ENCODE results near the gene FBXW7. TPM values are rescaled to one million over a fixed set of nuclear protein-coding genes. Genes with fewer than 3 reads are reported as not detected.

Gene FBXW7
- total and polyA plus RNA-seq, 2 of the 13 experiments (the other 11 are each of a cell fraction or from before 2014, with no cell fraction given) = 5.0 to 40.9 TPM

DNA sequence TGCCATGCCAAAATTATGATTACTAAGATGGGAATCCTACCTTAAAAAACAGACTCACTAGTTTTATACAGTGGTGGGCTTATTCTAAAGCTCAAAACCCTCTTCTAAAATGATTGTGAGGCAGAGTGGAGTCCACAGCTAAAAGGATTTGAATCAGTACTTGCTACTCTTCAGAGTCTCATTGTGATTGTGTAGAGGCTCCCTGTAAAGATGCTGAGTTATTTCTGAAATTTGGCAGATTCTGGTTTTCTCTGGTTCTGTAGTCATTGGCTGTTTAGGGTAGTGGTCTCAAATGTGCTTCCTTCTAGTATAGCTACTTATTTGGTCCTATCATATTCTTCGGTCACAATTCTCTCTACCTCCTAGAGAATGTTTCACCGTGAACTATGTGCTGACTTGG lies 104.1 kb downstream of the FBXW7 start:
- in situ Hi-C loops (cut with HindIII; ENCODE audit: extremely low pct_ligation_motif_present, low pct_unique_long_range_greater_than_20kb) (no loop called here), intact Hi-C loops (cut with micrococcal nuclease; ENCODE audit: unreplicated experiment) (no loop called here)
- ChIA-PET CTCF (ENCODE audit: low intra/inter-chr PET ratio, low total read pairs) (no interaction called here), POLR2A (no interaction called here)
- BruUV-seq (replicated peaks) = no TSS peak
- DNase-seq (ENCODE audit: low spot score) = no peak
- Histone ChIP-seq H3K27me3 (ENCODE audit: control insufficient read depth in 1 of 2, insufficient read depth in 2 of 2, low read length in 2 of 2) (no peaks in the 10 kb centered on the region), H3K36me3 (replicated peaks in 1 of 2; ENCODE audit: control insufficient read depth in 1 of 2, insufficient read depth in 2 of 2, low read length in 2 of 2) (no peaks in the 10 kb centered on the region; a peak in 1 of 5 replicates), H3K9me3 (ENCODE audit: low read length) (no peaks in the 10 kb centered on the region), H4K20me1 (ENCODE audit: insufficient read depth, low read length) (no peaks in the 10 kb centered on the region; the same call in 1 of the 2 replicates), H3K79me2 (ENCODE audit: insufficient read depth, low read length) (peaks cover 2% of the 10 kb centered on the region), H3K4me3 (replicated peaks in 1 of 3; ENCODE audit: insufficient read depth in 1 of 3, low read depth in 2 of 3, low read length in 3 of 3) (no peak overlapping the region), H2AFZ (ENCODE audit: low read length) (no peak overlapping the region), H3K4me2 (ENCODE audit: low read depth, low read length) (no peak overlapping the region), H3K27ac (ENCODE audit: extremely low read length, insufficient read depth, low read length) (no peak overlapping the region), H3K4me1 (ENCODE audit: insufficient read depth, low read length) (peaks cover 24% of the 10 kb centered on the region), H3K9ac (ENCODE audit: insufficient read depth, low read depth, low read length) (no peak overlapping the region)
- WGBS (ENCODE audit: low lambda C conversion rate) = 97% methylated on average over 2 of the region's 2 CpGs
- no peak for ATAC-seq
- FAIRE-seq = no peak
- TF ChIP-seq MBNL3 (CRISPR knock-in tag; conservative IDR thresholded peaks at IDR 0.05) = no peak
- TF ChIP-seq, protein P1, sequence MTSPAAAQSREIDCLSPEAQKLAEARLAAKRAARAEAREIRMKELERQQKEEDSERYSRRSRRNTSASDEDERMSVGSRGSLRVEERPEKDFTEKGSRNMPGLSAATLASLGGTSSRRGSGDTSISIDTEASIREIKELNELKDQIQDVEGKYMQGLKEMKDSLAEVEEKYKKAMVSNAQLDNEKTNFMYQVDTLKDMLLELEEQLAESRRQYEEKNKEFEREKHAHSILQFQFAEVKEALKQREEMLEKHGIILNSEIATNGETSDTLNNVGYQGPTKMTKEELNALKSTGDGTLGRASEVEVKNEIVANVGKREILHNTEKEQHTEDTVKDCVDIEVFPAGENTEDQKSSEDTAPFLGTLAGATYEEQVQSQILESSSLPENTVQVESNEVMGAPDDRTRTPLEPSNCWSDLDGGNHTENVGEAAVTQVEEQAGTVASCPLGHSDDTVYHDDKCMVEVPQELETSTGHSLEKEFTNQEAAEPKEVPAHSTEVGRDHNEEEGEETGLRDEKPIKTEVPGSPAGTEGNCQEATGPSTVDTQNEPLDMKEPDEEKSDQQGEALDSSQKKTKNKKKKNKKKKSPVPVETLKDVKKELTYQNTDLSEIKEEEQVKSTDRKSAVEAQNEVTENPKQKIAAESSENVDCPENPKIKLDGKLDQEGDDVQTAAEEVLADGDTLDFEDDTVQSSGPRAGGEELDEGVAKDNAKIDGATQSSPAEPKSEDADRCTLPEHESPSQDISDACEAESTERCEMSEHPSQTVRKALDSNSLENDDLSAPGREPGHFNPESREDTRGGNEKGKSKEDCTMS (CRISPR knock-in tag; conservative IDR thresholded peaks at IDR 0.05) = no peak
- TF ChIP-seq, protein P2, sequence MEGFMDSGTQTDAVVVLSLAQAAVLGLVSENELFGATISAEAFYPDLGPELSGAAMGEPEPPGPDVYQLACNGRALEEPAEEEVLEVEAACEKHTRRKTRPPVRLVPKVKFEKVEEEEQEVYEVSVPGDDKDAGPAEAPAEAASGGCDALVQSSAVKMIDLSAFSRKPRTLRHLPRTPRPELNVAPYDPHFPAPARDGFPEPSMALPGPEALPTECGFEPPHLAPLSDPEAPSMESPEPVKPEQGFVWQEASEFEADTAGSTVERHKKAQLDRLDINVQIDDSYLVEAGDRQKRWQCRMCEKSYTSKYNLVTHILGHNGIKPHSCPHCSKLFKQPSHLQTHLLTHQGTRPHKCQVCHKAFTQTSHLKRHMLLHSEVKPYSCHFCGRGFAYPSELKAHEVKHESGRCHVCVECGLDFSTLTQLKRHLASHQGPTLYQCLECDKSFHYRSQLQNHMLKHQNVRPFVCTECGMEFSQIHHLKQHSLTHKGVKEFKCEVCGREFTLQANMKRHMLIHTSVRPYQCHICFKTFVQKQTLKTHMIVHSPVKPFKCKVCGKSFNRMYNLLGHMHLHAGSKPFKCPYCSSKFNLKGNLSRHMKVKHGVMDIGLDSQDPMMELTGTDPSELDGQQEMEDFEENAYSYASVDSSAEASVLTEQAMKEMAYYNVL (CRISPR knock-in tag; IDR thresholded peaks at IDR 0.05; ENCODE audit: borderline replicate concordance) = no peak
- TF ChIP-seq ZNF670 (CRISPR knock-in tag; IDR thresholded peaks at IDR 0.05; ENCODE audit: borderline replicate concordance) = no peak
- no peak for TF ChIP-seq ZNF720 (CRISPR knock-in tag; IDR thresholded peaks at IDR 0.05)
- TF ChIP-seq, protein P3, sequence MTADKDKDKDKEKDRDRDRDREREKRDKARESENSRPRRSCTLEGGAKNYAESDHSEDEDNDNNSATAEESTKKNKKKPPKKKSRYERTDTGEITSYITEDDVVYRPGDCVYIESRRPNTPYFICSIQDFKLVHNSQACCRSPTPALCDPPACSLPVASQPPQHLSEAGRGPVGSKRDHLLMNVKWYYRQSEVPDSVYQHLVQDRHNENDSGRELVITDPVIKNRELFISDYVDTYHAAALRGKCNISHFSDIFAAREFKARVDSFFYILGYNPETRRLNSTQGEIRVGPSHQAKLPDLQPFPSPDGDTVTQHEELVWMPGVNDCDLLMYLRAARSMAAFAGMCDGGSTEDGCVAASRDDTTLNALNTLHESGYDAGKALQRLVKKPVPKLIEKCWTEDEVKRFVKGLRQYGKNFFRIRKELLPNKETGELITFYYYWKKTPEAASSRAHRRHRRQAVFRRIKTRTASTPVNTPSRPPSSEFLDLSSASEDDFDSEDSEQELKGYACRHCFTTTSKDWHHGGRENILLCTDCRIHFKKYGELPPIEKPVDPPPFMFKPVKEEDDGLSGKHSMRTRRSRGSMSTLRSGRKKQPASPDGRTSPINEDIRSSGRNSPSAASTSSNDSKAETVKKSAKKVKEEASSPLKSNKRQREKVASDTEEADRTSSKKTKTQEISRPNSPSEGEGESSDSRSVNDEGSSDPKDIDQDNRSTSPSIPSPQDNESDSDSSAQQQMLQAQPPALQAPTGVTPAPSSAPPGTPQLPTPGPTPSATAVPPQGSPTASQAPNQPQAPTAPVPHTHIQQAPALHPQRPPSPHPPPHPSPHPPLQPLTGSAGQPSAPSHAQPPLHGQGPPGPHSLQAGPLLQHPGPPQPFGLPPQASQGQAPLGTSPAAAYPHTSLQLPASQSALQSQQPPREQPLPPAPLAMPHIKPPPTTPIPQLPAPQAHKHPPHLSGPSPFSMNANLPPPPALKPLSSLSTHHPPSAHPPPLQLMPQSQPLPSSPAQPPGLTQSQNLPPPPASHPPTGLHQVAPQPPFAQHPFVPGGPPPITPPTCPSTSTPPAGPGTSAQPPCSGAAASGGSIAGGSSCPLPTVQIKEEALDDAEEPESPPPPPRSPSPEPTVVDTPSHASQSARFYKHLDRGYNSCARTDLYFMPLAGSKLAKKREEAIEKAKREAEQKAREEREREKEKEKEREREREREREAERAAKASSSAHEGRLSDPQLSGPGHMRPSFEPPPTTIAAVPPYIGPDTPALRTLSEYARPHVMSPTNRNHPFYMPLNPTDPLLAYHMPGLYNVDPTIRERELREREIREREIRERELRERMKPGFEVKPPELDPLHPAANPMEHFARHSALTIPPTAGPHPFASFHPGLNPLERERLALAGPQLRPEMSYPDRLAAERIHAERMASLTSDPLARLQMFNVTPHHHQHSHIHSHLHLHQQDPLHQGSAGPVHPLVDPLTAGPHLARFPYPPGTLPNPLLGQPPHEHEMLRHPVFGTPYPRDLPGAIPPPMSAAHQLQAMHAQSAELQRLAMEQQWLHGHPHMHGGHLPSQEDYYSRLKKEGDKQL (CRISPR knock-in tag; IDR thresholded peaks at IDR 0.05; ENCODE audit: low read depth) = no peak
- TF ChIP-seq TBX3 (IDR thresholded peaks at IDR 0.05; ENCODE audit: borderline replicate concordance) = no peak
- TF ChIP-seq, protein P4, sequence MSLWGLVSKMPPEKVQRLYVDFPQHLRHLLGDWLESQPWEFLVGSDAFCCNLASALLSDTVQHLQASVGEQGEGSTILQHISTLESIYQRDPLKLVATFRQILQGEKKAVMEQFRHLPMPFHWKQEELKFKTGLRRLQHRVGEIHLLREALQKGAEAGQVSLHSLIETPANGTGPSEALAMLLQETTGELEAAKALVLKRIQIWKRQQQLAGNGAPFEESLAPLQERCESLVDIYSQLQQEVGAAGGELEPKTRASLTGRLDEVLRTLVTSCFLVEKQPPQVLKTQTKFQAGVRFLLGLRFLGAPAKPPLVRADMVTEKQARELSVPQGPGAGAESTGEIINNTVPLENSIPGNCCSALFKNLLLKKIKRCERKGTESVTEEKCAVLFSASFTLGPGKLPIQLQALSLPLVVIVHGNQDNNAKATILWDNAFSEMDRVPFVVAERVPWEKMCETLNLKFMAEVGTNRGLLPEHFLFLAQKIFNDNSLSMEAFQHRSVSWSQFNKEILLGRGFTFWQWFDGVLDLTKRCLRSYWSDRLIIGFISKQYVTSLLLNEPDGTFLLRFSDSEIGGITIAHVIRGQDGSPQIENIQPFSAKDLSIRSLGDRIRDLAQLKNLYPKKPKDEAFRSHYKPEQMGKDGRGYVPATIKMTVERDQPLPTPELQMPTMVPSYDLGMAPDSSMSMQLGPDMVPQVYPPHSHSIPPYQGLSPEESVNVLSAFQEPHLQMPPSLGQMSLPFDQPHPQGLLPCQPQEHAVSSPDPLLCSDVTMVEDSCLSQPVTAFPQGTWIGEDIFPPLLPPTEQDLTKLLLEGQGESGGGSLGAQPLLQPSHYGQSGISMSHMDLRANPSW (CRISPR knock-in tag; IDR thresholded peaks at IDR 0.05; ENCODE audit: borderline replicate concordance) = no peak
- TF ChIP-seq ZNF136 (CRISPR knock-in tag; IDR thresholded peaks at IDR 0.05; ENCODE audit: low read depth) = no peak

Measured in HepG2 (cell line).